Measurements from ENCODE around the gene CDK5. TPM values are rescaled to one million over a fixed set of nuclear protein-coding genes. Genes with fewer than 3 reads are reported as not detected.

The CDK5 gene
- polyA plus RNA-seq, 1 donor from 2014 or later: 88.3 TPM

Other genes starting within 250 kb of the CDK5 start
- gene AOC1, start 205.4 kb downstream of the CDK5 start, polyA plus RNA-seq: not detected in 2 replicates
- gene KCNH2, start 79.6 kb downstream of the CDK5 start, polyA plus RNA-seq: 24.4 and 35.5 TPM in 2 replicates
- not detected in 2 replicates for gene NOS3, start 66.9 kb downstream of the CDK5 start, polyA plus RNA-seq
- 1.2 and 1.4 TPM in 2 replicates for gene ATG9B, start 33.4 kb downstream of the CDK5 start, polyA plus RNA-seq
- gene ABCB8, start 29.4 kb downstream of the CDK5 start, polyA plus RNA-seq: 34.4 and 40.5 TPM in 2 replicates
- gene ASIC3, start 9.4 kb downstream of the CDK5 start, polyA plus RNA-seq: 3.3 and 4.4 TPM in 2 replicates
- gene SLC4A2, start 1.7 kb upstream of the CDK5 start, polyA plus RNA-seq: 2.4 and 4.8 TPM in 2 replicates
- 147 and 182 TPM in 2 replicates for gene FASTK, start 22.9 kb upstream of the CDK5 start, polyA plus RNA-seq
- 35.2 and 43.9 TPM in 2 replicates for gene TMUB1, start 25.6 kb upstream of the CDK5 start, polyA plus RNA-seq
- gene AGAP3, start 28.6 kb upstream of the CDK5 start, polyA plus RNA-seq: 92.9 and 117 TPM in 2 replicates
- gene GBX1, start 109.8 kb upstream of the CDK5 start, polyA plus RNA-seq: not detected in 2 replicates
- not detected in 2 replicates for gene ASB10, start 129.4 kb upstream of the CDK5 start, polyA plus RNA-seq
- not detected in 2 replicates for gene H2BK1, start 152.6 kb upstream of the CDK5 start, polyA plus RNA-seq
- 32.7 and 45.8 TPM in 2 replicates for gene ABCF2, start 169.3 kb upstream of the CDK5 start, polyA plus RNA-seq
- 22.1 and 22.5 TPM in 2 replicates for gene CHPF2, start 174.6 kb upstream of the CDK5 start, polyA plus RNA-seq
- gene SMARCD3, start 190.8 kb upstream of the CDK5 start, polyA plus RNA-seq: 199 and 216 TPM in 2 replicates